GM19372 (cell line): ENCODE measurements around the gene INTS1.

Experiments
- ATAC-seq: cut with Tn5 transposase; IDR thresholded peaks from one replicate; pipeline ENCODE4 v1.9.1; 2021; ENCODE audit warnings: mild to moderate bottlenecking, low read depth, moderate library complexity; ENCODE audit not compliant: unreplicated experiment

INTS1 gene

DNA sequence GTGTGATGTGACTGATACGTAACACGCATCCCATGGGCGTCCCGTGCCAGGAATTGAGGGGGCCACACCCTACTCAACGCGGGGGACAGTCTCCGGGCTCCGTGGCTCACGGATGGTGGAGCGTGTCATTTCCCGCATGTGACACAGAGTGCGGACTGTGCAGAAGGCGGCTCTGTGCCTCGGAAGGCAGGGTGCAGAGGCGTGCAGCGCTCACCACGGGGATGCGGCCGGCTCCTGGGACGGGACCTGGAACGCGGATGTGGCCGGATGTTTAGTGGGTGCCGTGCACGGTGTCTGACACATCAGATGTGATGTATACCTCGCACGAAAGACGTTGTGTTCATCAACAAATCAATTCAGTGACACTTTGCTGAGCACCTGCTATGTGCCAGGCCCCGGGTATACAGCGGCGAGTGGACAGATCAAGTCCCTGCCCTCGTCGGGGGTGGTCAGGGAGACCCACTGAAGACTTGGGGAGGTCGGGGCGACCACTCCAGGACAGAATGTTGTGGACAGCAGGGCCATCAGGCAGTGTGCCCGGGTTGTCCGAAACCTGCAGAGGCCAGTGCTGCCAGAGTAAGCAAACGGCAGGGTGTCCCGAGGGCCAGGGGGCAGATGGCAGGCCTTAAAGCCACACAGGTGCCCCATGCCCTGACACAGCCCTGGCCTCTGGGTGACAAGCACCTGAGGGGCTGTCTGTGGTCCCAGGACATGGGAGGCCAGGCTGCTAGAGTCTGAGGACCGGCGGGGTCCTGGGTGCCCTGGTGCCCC lies 83.0 kb downstream of the INTS1 start:
- ATAC-seq = no peak
